IMR-90 (cell line): Measurements from ENCODE around the gene NR1I3. TPM values are rescaled to one million over a fixed set of nuclear protein-coding genes. Genes with fewer than 3 reads are reported as not detected.

Experiments
- ATAC-seq: fragments of 200-7000 bp; cut with Tn5 transposase; 2 replicates; pipeline ENCODE4 v1.9.1; 2020; ENCODE audit warnings: low read depth, mild to moderate bottlenecking, moderate library complexity
- BruUV-seq: library from RNA; stranded (reverse); fragments of 400-500 nt; replicated peaks from 2 replicates; lab custom pipeline; 2021; lab: Mats Ljungman, UMichigan
- CTCF ChIA-PET: fragments of 300-600 bp; formaldehyde crosslinking; extraction: SDS; loops from one replicate; lab custom pipeline; 2021; ENCODE audit warnings: antibody characterized with exemption; lab: Yijun Ruan, JAX
- POLR2A ChIA-PET: fragments of 300-600 bp; sonication (Branson Sonifier 250); formaldehyde crosslinking; loops from one replicate; lab custom pipeline; 2022; ENCODE audit warnings: antibody characterized with exemption; ENCODE audit not compliant: unreplicated experiment; lab: Charles Lee
- DNase-seq: peaks from one replicate; pipeline ENCODE4 v3.0.0; 2013
- H2AFZ ChIP-seq: replicated peaks from 2 replicates; pipeline ENCODE3; 2013; ENCODE audit warnings: low read length, mild to moderate bottlenecking; ENCODE audit not compliant: poor library complexity
- H2AK5ac ChIP-seq: 2 replicates; pipeline ENCODE4 v1.6.1; 2013; ENCODE audit warnings: low read depth, low read length, inconsistent platforms
- H2AK9ac ChIP-seq: replicated peaks from 2 replicates; pipeline ENCODE3; 2013; ENCODE audit warnings: mild to moderate bottlenecking, low read depth, low read length, moderate library complexity; ENCODE audit not compliant: poor library complexity
- H2BK120ac ChIP-seq: 2 replicates; pipeline ENCODE4 v1.6.1; 2013; ENCODE audit warnings: low read depth, low read length, inconsistent platforms
- H2BK15ac ChIP-seq: 3 replicates; pipeline ENCODE4 v1.6.1; 2013; ENCODE audit warnings: low read depth, low read length, inconsistent platforms
- H2BK20ac ChIP-seq: 2 replicates; pipeline ENCODE4 v1.6.1; 2013; ENCODE audit warnings: low read depth, mild to moderate bottlenecking, inconsistent platforms, low read length, moderate library complexity
- H2BK5ac ChIP-seq: 2 replicates; pipeline ENCODE4 v1.6.1; 2013; ENCODE audit warnings: mild to moderate bottlenecking, low read depth, low read length, inconsistent platforms; ENCODE audit not compliant: poor library complexity, severe bottlenecking
- H3K14ac ChIP-seq: replicated peaks from 2 replicates; pipeline ENCODE4 v1.6.1; 2013; ENCODE audit warnings: low read depth, low read length, inconsistent platforms
- H3K18ac ChIP-seq: 2 replicates; pipeline ENCODE4 v1.6.1; 2013; ENCODE audit warnings: low read depth, low read length, control low read depth
- H3K23ac ChIP-seq: 2 replicates; pipeline ENCODE4 v1.6.1; 2013; ENCODE audit warnings: low read depth, low read length, inconsistent platforms
- H3K27ac ChIP-seq: 2 replicates; pipeline ENCODE4 v1.5.1; 2013; ENCODE audit warnings: mild to moderate bottlenecking, control low read depth, low read length; ENCODE audit not compliant: insufficient read depth
- H3K27me3 ChIP-seq: 2 replicates; pipeline ENCODE4 v1.6.1; 2013; ENCODE audit warnings: low read length; ENCODE audit not compliant: control insufficient read depth, insufficient read depth
- H3K36me3 ChIP-seq: 2 replicates; pipeline ENCODE4 v1.6.1; 2013; ENCODE audit warnings: low read length, mixed read lengths; ENCODE audit not compliant: control insufficient read depth, insufficient read depth
- H3K4ac ChIP-seq: 2 replicates; pipeline ENCODE4 v1.6.1; 2013; ENCODE audit warnings: low read depth, low read length, inconsistent platforms
- H3K4me1 ChIP-seq: 2 replicates; pipeline ENCODE4 v1.6.1; 2013; ENCODE audit warnings: low read length, mixed read lengths; ENCODE audit not compliant: control insufficient read depth, insufficient read depth
- H3K4me2 ChIP-seq: 2 replicates; pipeline ENCODE4 v1.6.1; 2013; ENCODE audit warnings: low read depth, mild to moderate bottlenecking, control low read depth, low read length, moderate library complexity
- H3K4me3 ChIP-seq: 2 replicates; pipeline ENCODE4 v1.5.1; 2013; ENCODE audit warnings: low read depth, mild to moderate bottlenecking, control low read depth, low read length, moderate library complexity; ENCODE audit not compliant: insufficient read depth
- H3K56ac ChIP-seq: 2 replicates; pipeline ENCODE4 v1.6.1; 2013; ENCODE audit warnings: low read length, inconsistent platforms; ENCODE audit not compliant: insufficient read depth; ENCODE audit errors: extremely low read depth
- H3K79me1 ChIP-seq, 2 experiments: 2 replicates each; pipeline ENCODE4 v1.6.1; 2013; ENCODE audit warnings: low read length in 2 of 2, inconsistent platforms in 1 of 2, low read depth in 1 of 2
- H3K9ac ChIP-seq: 2 replicates; pipeline ENCODE4 v1.6.1; 2013; ENCODE audit warnings: low read depth, low read length, control low read depth
- H3K9me1 ChIP-seq: 2 replicates; pipeline ENCODE4 v1.6.1; 2013; ENCODE audit warnings: low read length, inconsistent platforms; ENCODE audit not compliant: insufficient read depth
- H3K9me3 ChIP-seq: 2 replicates; pipeline ENCODE4 v1.6.1; 2013; ENCODE audit warnings: low read length; ENCODE audit not compliant: control insufficient read depth, insufficient read depth
- H4K20me1 ChIP-seq: 2 replicates; pipeline ENCODE4 v1.6.1; 2013; ENCODE audit warnings: low read length, inconsistent platforms; ENCODE audit not compliant: insufficient read depth
- H4K5ac ChIP-seq: 2 replicates; pipeline ENCODE4 v1.6.1; 2013; ENCODE audit warnings: mild to moderate bottlenecking, low read depth, low read length, control low read depth
- H4K8ac ChIP-seq, 2 experiments: 2 replicates each; pipeline ENCODE4 v1.6.1; 2013; ENCODE audit warnings: low read depth in 2 of 2, low read length in 2 of 2, control low read depth in 1 of 2, inconsistent platforms in 1 of 2
- H4K91ac ChIP-seq: 2 replicates; pipeline ENCODE4 v1.6.1; 2013; ENCODE audit warnings: low read depth, low read length, inconsistent platforms; ENCODE audit not compliant: insufficient read depth
- BHLHE40 ChIP-seq: fragments of 150-350 bp; IDR thresholded peaks from 2 replicates; pipeline ENCODE4 v1.6.1; 2016; ENCODE audit warnings: mild to moderate bottlenecking, low read depth, low read length
- CEBPB ChIP-seq: IDR thresholded peaks from 2 replicates; pipeline ENCODE4 v1.6.1; 2012; ENCODE audit warnings: low read depth, low read length, improper control_type of control experiment
- CHD1 ChIP-seq: IDR thresholded peaks from 2 replicates; pipeline ENCODE4 v1.6.1; 2012; ENCODE audit warnings: low read depth, low read length, improper control_type of control experiment
- CTCF ChIP-seq: conservative IDR thresholded peaks from 2 replicates; pipeline ENCODE4 v1.5.1; 2012; ENCODE audit warnings: mild to moderate bottlenecking, low read depth, low read length, improper control_type of control experiment
- ELK1 ChIP-seq: fragments of 150-350 bp; IDR thresholded peaks from 2 replicates; pipeline ENCODE4 v1.6.1; 2016; ENCODE audit warnings: low read depth, mild to moderate bottlenecking, low read length, moderate library complexity, borderline replicate concordance
- FOS ChIP-seq: fragments of 150-350 bp; IDR thresholded peaks from 2 replicates; pipeline ENCODE4 v1.6.1; 2016; ENCODE audit warnings: low read depth, low read length
- MAFK ChIP-seq: IDR thresholded peaks from 2 replicates; pipeline ENCODE4 v1.6.1; 2012; ENCODE audit warnings: low read depth, low read length, improper control_type of control experiment
- MAZ ChIP-seq: IDR thresholded peaks from 2 replicates; pipeline ENCODE4 v1.6.1; 2012; ENCODE audit warnings: low read depth, mild to moderate bottlenecking, low read length, improper control_type of control experiment, moderate library complexity, borderline replicate concordance
- MXI1 ChIP-seq: IDR thresholded peaks from 2 replicates; pipeline ENCODE4 v1.6.1; 2012; ENCODE audit warnings: low read depth, mild to moderate bottlenecking, low read length, moderate library complexity, borderline replicate concordance
- NFE2L2 ChIP-seq: fragments of 150-350 bp; IDR thresholded peaks from 2 replicates; pipeline ENCODE4 v1.6.1; 2016; ENCODE audit warnings: low read depth, mild to moderate bottlenecking, low read length
- POLR2A ChIP-seq: IDR thresholded peaks from 2 replicates; pipeline ENCODE4 v1.6.1; 2012; ENCODE audit warnings: mild to moderate bottlenecking, low read depth, low read length
- RAD21 ChIP-seq: IDR thresholded peaks from 2 replicates; pipeline ENCODE4 v1.6.1; 2012; ENCODE audit warnings: low read length, improper control_type of control experiment
- RCOR1 ChIP-seq: IDR thresholded peaks from 2 replicates; pipeline ENCODE4 v1.6.1; 2012; ENCODE audit warnings: mild to moderate bottlenecking, low read length, improper control_type of control experiment; ENCODE audit not compliant: insufficient replicate concordance
- RFX5 ChIP-seq: IDR thresholded peaks from 2 replicates; pipeline ENCODE4 v1.8.0; 2012; ENCODE audit warnings: low read depth, mild to moderate bottlenecking, low read length, moderate library complexity
- SMC3 ChIP-seq: fragments of 150-350 bp; IDR thresholded peaks from 2 replicates; pipeline ENCODE4 v1.6.1; 2016; ENCODE audit warnings: low read depth, mild to moderate bottlenecking, antibody characterized with exemption, low read length, moderate library complexity
- USF2 ChIP-seq: fragments of 150-350 bp; IDR thresholded peaks from 2 replicates; pipeline ENCODE4 v1.6.1; 2017; ENCODE audit warnings: mild to moderate bottlenecking, antibody characterized with exemption, low read length, low read depth
- WGBS, 2 experiments: methylation state at CpG; one replicate each; pipeline versions ENCODE4 v1.1.5 to v1.1.7; 2013; ENCODE audit warnings: missing lambda C conversion rate in 2 of 2; ENCODE audit not compliant: insufficient read length in 1 of 2; ENCODE audit errors: extremely low coverage in 2 of 2; 5-methylcytosine and 5-hydroxymethylcytosine counted together
- dilution Hi-C: fragments of 300-500 bp; cut with HindIII; formaldehyde crosslinking; loops from one replicate; pipeline ENCODE4 v1.14.3; 2018; ENCODE audit warnings: low sequenced_read_pairs; ENCODE audit not compliant: unreplicated experiment
- in situ Hi-C: fragments of 300-500 bp; cut with MboI; formaldehyde crosslinking; loops from 3 replicates; pipeline ENCODE4 v1.14.3; 2019; ENCODE audit warnings: low sequenced_read_pairs, inconsistent platforms, mixed read lengths
- intact Hi-C: fragments of 100-400 bp; cut with micrococcal nuclease; formaldehyde crosslinking; loops from 2 replicates; pipeline ENCODE4 v1.10.0; 2022
- polyA plus RNA-seq, 3 experiments: library from polyadenylated mRNA; depleted of rRNA; stranded (reverse); fragments of >200 nt; gene quantifications; 2 replicates each; pipeline ENCODE4 v1.2.3, GENCODE V29; 2012; ENCODE audit warnings: low replicate concordance in 1 of 3
- total RNA-seq: library from RNA; depleted of rRNA; stranded (reverse); fragments of >200 nt; gene quantifications from 2 replicates; pipeline ENCODE4 v1.2.3, GENCODE V29; 2012

The NR1I3 gene
- total and polyA plus RNA-seq, 2 of the 4 experiments (the other 2 are of a cell fraction), result not detected

GRCh38 chr1:161250829-161251228, 12.8 kb upstream of the NR1I3 start:
- Histone ChIP-seq H4K20me1 (no peaks in the 10 kb centered on the region), H3K27me3 (peaks cover 3% of the 10 kb centered on the region), H2AK5ac (no peak overlapping the region), H3K18ac (no peak overlapping the region), H3K14ac (no peak overlapping the region), H3K4ac (no peak overlapping the region), H2BK15ac (no peak overlapping the region), H3K56ac (no peak overlapping the region), H3K4me1 (no peaks in the 10 kb centered on the region), H2AFZ (no peak overlapping the region), H3K9me3 (no peaks in the 10 kb centered on the region; the same call in 1 of the 2 replicates), H3K79me1 (no peaks in the 10 kb centered on the region), H3K4me3 (no peak overlapping the region), H3K27ac (no peak overlapping the region), H3K4me2 (no peak overlapping the region), H2BK20ac (no peak overlapping the region), H3K9ac (no peak overlapping the region), H3K36me3 (no peaks in the 10 kb centered on the region), H3K9me1 (no peaks in the 10 kb centered on the region), H2BK120ac (no peak overlapping the region), H4K5ac (no peak overlapping the region), H3K23ac (no peak overlapping the region), H2BK5ac (no peak overlapping the region), H4K91ac (no peak overlapping the region), H2AK9ac (no peak overlapping the region), H4K8ac (no peak overlapping the region)
- WGBS, 2 experiments, result 33% methylated on average over 1 of the region's 7 CpGs; no CpG with 5 or more reads in 1 of the 2 experiments
- ChIA-PET CTCF (no interaction called here), POLR2A (no interaction called here)
- in situ Hi-C loops (no loop called here), dilution Hi-C loops (no loop called here), intact Hi-C loops (no loop called here)
- TF ChIP-seq ELK1 (no peak), CTCF (no peak), FOS (no peak), RAD21 (no peak), BHLHE40 (no peak), POLR2A (no peak), MAFK (no peak), SMC3 (no peak), NFE2L2 (no peak), MXI1 (no peak), RCOR1 (no peak), CHD1 (no peak), USF2 (no peak), CEBPB (no peak), MAZ (no peak), RFX5 (no peak)
- no peak for DNase-seq
- no TSS peak for BruUV-seq
- no peak for ATAC-seq
